Peyer's patch (tissue), 4 donors: ENCODE results near the gene CSPG4.

ENCODE experiments used
- CTCF ChIP-seq, 6 experiments: fragments of 450-650 bp in 4 of 6; fragments of 200-600 bp in 2 of 6; sonication (generic) in 1 of 6; IDR thresholded peaks; one replicate each; pipeline ENCODE4 v1.5.1; 2017 to 2019; ENCODE audit warnings: antibody characterized with exemption in 6 of 6, mild to moderate bottlenecking in 3 of 6, moderate library complexity in 1 of 6
- POLR2A ChIP-seq, 2 donors: fragments of 450-650 bp; IDR thresholded peaks; one replicate each; pipeline ENCODE4 v1.5.1; 2017; ENCODE audit warnings: antibody characterized with exemption in 2 of 2, mild to moderate bottlenecking in 2 of 2, moderate library complexity in 2 of 2

GRCh38 chr15:75702436-75702835, 10.2 kb downstream of the CSPG4 start:
- TF ChIP-seq POLR2A (IDR thresholded peaks at IDR 0.05) (no peak), CTCF (IDR thresholded peaks at IDR 0.05) (no peak)
